ENCODE results near the gene PACRG. TPM values are rescaled to one million over a fixed set of nuclear protein-coding genes. Genes with fewer than 3 reads are reported as not detected.

Gene PACRG
- total RNA-seq, 1 donor from 2014 or later: 1.2 TPM

DNA sequence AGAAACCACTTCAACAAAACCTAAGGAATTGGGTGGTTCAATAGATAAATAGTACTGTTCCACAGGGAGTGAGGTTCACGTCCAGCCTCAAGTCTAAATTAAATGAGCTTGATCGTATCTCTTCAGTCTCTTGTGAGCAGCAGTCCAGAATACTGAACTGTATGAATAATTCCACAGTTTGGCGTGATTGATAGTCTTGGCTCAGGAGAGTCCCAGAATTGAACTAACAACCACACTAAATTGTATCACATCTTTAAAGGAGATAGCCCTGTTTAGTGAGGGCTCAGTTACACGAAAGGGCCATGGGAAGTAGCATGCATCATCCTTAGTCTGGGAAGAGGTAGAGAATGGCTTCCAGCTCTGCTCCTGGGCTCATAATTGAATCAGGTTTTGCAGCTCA lies 224.6 kb downstream of the PACRG start:
- no peaks in the 10 kb centered on the region for H3K27me3 Mint-ChIP-seq (ENCODE audit: unreplicated experiment)
- no peak overlapping the region for H3K27ac Mint-ChIP-seq (ENCODE audit: unreplicated experiment)
- no peaks in the 10 kb centered on the region for H3K4me1 Mint-ChIP-seq (ENCODE audit: unreplicated experiment)
- DNase-seq (ENCODE audit: extremely low spot score, unreplicated experiment): no peak
- no peaks in the 10 kb centered on the region for H3K36me3 Mint-ChIP-seq (ENCODE audit: unreplicated experiment)
- TF ChIP-seq, protein P1, sequence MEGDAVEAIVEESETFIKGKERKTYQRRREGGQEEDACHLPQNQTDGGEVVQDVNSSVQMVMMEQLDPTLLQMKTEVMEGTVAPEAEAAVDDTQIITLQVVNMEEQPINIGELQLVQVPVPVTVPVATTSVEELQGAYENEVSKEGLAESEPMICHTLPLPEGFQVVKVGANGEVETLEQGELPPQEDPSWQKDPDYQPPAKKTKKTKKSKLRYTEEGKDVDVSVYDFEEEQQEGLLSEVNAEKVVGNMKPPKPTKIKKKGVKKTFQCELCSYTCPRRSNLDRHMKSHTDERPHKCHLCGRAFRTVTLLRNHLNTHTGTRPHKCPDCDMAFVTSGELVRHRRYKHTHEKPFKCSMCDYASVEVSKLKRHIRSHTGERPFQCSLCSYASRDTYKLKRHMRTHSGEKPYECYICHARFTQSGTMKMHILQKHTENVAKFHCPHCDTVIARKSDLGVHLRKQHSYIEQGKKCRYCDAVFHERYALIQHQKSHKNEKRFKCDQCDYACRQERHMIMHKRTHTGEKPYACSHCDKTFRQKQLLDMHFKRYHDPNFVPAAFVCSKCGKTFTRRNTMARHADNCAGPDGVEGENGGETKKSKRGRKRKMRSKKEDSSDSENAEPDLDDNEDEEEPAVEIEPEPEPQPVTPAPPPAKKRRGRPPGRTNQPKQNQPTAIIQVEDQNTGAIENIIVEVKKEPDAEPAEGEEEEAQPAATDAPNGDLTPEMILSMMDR (IDR thresholded peaks at IDR 0.05): no peak
- H3K4me3 Mint-ChIP-seq (ENCODE audit: unreplicated experiment): no peak overlapping the region
- H3K9me3 Mint-ChIP-seq (ENCODE audit: unreplicated experiment): no peaks in the 10 kb centered on the region

DNA sequence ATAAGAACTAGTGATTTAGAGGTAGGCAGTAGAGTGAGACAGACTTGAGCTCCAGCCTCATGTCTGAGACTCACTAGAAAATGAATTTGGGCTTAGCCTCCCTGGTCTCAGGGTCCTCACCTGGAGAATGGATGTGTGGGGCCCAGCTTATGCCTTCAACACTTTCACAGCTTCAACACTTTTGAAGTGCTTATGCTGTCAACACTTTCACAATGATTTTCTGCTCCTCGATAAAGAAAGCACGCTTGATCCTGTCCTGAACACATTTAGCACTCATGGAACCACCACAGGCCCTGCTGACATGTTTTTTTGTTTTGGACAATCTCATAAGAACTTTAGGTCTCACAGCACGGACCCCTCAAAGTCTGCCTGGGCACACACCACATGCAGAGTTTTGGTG lies 229.3 kb downstream of the PACRG start:
- Mint-ChIP-seq H3K9me3 (ENCODE audit: unreplicated experiment) (peaks cover 3% of the 10 kb centered on the region), H3K4me3 (ENCODE audit: unreplicated experiment) (no peak overlapping the region), H3K27ac (ENCODE audit: unreplicated experiment) (no peak overlapping the region), H3K4me1 (ENCODE audit: unreplicated experiment) (peaks cover 2% of the 10 kb centered on the region), H3K27me3 (ENCODE audit: unreplicated experiment) (no peaks in the 10 kb centered on the region), H3K36me3 (ENCODE audit: unreplicated experiment) (no peaks in the 10 kb centered on the region)
- no peak for DNase-seq (ENCODE audit: extremely low spot score, unreplicated experiment)
- TF ChIP-seq, protein P1 (IDR thresholded peaks at IDR 0.05): no peak

DNA sequence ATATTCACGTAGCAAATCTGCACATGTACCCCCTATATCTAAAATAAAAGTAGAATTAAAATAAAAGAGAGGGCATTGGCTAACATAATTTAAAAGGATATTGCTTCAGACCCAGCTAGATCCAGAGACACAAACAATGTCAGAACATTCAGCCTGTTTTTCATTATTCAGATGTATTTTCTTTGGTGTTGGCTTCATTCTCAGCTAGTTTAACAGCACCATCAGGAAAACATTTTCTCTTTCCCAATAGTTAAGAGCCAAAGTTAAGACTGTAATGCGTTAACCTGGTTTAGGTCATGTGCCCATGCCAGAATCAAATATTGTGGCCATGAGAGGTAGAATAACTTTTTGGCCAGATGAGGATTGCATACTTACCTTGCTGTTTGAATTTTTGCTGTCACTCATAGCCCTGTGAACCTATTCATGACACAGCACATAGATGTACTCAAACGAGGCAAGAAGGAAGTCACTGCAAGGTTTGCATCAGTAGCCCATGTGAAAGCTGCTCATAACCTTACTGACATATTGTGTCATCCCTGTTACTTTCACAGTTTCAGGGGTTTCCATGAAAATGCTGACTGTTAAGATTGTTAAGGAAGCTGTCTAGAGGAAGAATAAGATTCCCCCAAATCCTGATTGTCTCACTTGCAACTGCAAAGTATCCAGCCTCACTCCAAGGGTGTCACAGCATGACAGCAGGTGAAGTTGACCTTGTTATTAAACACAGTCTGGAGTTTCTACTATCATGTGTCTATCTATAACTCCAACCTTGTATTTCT lies 233.1 kb downstream of the PACRG start:
- no peak overlapping the region for H3K4me3 Mint-ChIP-seq (ENCODE audit: unreplicated experiment)
- TF ChIP-seq, protein P1 (IDR thresholded peaks at IDR 0.05): no peak
- peaks cover 25% of the 10 kb centered on the region for H3K4me1 Mint-ChIP-seq (ENCODE audit: unreplicated experiment)
- H3K27me3 Mint-ChIP-seq (ENCODE audit: unreplicated experiment): no peaks in the 10 kb centered on the region
- DNase-seq (ENCODE audit: extremely low spot score, unreplicated experiment): no peak
- no peak overlapping the region for H3K27ac Mint-ChIP-seq (ENCODE audit: unreplicated experiment)
- H3K36me3 Mint-ChIP-seq (ENCODE audit: unreplicated experiment): no peaks in the 10 kb centered on the region
- H3K9me3 Mint-ChIP-seq (ENCODE audit: unreplicated experiment): peaks cover 10% of the 10 kb centered on the region

DNA sequence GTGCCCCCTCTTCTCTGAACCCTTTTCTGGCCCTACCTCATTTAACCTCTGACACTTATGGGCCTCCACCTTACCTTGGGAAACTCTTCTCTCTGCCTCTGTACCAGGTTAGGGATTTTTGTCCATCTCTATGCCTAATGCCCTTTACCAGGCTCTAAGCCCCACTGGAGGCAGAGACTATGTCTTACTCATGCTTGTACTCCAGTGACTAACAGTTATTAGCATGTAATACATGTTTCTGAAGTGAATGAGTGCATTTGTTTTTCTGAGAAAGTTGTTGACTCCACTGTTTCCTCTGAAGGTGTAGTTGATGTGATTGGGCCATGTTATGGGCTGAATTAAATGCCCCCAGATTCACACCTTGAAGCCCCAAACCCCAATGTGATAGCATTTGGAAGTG lies 234.3 kb downstream of the PACRG start:
- H3K4me1 Mint-ChIP-seq (ENCODE audit: unreplicated experiment): peaks cover 25% of the 10 kb centered on the region
- no peak for DNase-seq (ENCODE audit: extremely low spot score, unreplicated experiment)
- H3K27me3 Mint-ChIP-seq (ENCODE audit: unreplicated experiment): no peaks in the 10 kb centered on the region
- H3K4me3 Mint-ChIP-seq (ENCODE audit: unreplicated experiment): no peak overlapping the region
- H3K27ac Mint-ChIP-seq (ENCODE audit: unreplicated experiment): no peak overlapping the region
- H3K36me3 Mint-ChIP-seq (ENCODE audit: unreplicated experiment): no peaks in the 10 kb centered on the region
- peaks cover 10% of the 10 kb centered on the region for H3K9me3 Mint-ChIP-seq (ENCODE audit: unreplicated experiment)
- TF ChIP-seq, protein P1 (IDR thresholded peaks at IDR 0.05): no peak

DNA sequence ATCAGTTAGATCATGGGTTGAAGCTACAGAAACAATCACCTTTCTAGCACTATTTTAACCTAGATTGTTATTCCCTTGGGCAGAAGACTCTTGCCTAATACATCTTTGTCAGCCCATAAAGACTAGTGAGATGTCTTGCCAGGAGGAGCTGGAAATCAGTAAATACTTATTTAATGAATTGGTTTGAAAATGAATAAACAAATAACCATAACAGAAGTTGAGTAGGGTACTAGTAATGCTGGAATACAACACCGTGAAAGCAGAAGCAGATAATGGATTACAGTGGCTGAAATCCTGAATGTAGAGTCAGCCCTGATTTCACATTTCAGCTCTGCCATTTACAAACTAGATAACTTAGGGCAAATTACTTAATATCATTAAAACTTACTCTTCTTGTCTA lies 236.1 kb downstream of the PACRG start:
- DNase-seq (ENCODE audit: extremely low spot score, unreplicated experiment): no peak
- Mint-ChIP-seq H3K27ac (ENCODE audit: unreplicated experiment) (peak overlapping the region; percentile 89), H3K36me3 (ENCODE audit: unreplicated experiment) (no peaks in the 10 kb centered on the region), H3K9me3 (ENCODE audit: unreplicated experiment) (peaks cover 10% of the 10 kb centered on the region), H3K27me3 (ENCODE audit: unreplicated experiment) (no peaks in the 10 kb centered on the region), H3K4me3 (ENCODE audit: unreplicated experiment) (no peak overlapping the region), H3K4me1 (ENCODE audit: unreplicated experiment) (peaks cover 25% of the 10 kb centered on the region)
- TF ChIP-seq, protein P1 (IDR thresholded peaks at IDR 0.05): no peak

All from osteocyte (in vitro differentiated cells).